HCT116 (cell line): ENCODE measurements around the gene FSIP1.

Experiments used
- CEBPB ChIP-seq: IDR thresholded peaks from 2 replicates; pipeline ENCODE4 v1.6.1; 2012; ENCODE audit warnings: low read depth
- EZH2 ChIP-seq: fragments of 200-600 bp; sonication (generic); IDR thresholded peaks from 2 replicates; pipeline ENCODE4 v1.6.1; 2017; ENCODE audit warnings: antibody characterized with exemption, mixed run types
- POLR2A ChIP-seq: IDR thresholded peaks from 2 replicates; pipeline ENCODE4 v1.7.0; 2011; ENCODE audit warnings: borderline replicate concordance; ENCODE audit not compliant: insufficient read depth, insufficient read length; ENCODE audit errors: extremely low read depth
- RAD21 ChIP-seq: IDR thresholded peaks from 2 replicates; pipeline ENCODE4 v1.6.1; 2012; ENCODE audit warnings: low read depth, mild to moderate bottlenecking
- TCF7L2 ChIP-seq: IDR thresholded peaks from 2 replicates; pipeline ENCODE4 v1.7.0; 2011; ENCODE audit warnings: borderline replicate concordance, inconsistent platforms; ENCODE audit not compliant: insufficient read depth, insufficient read length; ENCODE audit errors: extremely low read depth
- ZBTB33 ChIP-seq: IDR thresholded peaks from 2 replicates; pipeline ENCODE4 v1.6.1; 2011; ENCODE audit warnings: mild to moderate bottlenecking, low read length, moderate library complexity; ENCODE audit not compliant: insufficient replicate concordance; ENCODE audit errors: extremely low read depth
- ZFX ChIP-seq: fragments of 450-650 bp; IDR thresholded peaks from 2 replicates; pipeline ENCODE4 v1.6.1; 2017
- TF ChIP-seq, protein P1 (sequence below): IDR thresholded peaks from 2 replicates; pipeline ENCODE4 v1.6.1; 2012
- TF ChIP-seq, protein P2 (sequence below), 3 experiments: fragments of 200-600 bp in 1 of 3; sonication (generic) in 1 of 3; IDR thresholded peaks in 2 of 3; conservative IDR thresholded peaks in 1 of 3; 2 replicates each; pipeline ENCODE4 v1.5.1; 2012 to 2017; ENCODE audit warnings: low read depth in 2 of 3, low read length in 2 of 3, antibody characterized with exemption in 1 of 3, borderline replicate concordance in 1 of 3, control low read depth in 1 of 3, mild to moderate bottlenecking in 1 of 3, mixed read lengths in 1 of 3, mixed run types in 1 of 3, moderate library complexity in 1 of 3; ENCODE audit not compliant: insufficient read depth in 1 of 3
- TF ChIP-seq, protein P3 (sequence below): IDR thresholded peaks from 2 replicates; pipeline ENCODE4 v1.6.1; 2012; ENCODE audit warnings: low read depth

DNA sequence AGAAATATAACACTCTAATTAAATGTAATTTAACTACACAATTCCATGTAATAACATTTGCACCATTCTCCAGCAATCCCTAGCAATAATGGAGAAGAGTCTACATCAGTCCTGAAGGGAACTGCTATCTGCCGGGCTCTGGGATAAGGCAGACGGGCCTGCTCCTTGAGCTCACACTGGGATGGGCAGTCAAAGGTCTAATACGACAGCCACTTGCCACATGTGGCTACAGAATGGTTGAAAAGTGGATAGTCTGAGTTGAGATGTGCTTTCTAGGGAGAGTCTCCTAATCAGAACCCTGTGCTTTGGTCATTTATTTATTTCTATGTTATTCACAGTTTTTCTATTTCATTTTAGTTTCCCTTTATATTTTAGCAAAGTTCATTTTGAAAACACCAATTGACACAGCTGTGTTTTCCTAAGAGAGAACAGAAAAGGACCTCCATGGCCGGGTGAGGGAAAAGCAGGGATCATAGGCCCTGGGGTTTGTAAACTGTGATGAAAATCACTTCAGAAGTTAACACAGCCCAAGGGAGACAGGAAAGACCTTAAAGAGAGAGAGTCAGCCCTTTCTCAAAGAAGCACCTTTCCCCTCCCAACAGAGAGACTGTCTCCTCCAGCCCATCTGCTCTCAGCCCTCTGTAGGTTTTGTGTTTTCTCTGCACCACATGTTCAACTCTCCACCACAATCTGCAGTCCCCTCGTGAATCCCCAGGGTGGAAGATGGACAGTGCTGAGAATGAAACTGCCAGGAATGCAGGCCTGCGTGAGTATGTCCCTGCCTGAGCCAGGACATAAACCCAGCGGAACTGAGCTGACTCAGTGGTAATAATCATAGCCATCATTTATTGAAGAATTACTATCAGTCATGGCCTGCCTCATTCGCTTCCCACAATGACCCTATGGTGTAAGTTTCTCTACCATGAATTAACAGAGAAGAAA lies 11.6 kb downstream of the FSIP1 start:
- no peak for TF ChIP-seq TCF7L2
- no peak for TF ChIP-seq RAD21
- TF ChIP-seq, protein P1, sequence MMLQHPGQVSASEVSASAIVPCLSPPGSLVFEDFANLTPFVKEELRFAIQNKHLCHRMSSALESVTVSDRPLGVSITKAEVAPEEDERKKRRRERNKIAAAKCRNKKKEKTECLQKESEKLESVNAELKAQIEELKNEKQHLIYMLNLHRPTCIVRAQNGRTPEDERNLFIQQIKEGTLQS: no peak
- no peak for TF ChIP-seq ZFX
- TF ChIP-seq, protein P2, sequence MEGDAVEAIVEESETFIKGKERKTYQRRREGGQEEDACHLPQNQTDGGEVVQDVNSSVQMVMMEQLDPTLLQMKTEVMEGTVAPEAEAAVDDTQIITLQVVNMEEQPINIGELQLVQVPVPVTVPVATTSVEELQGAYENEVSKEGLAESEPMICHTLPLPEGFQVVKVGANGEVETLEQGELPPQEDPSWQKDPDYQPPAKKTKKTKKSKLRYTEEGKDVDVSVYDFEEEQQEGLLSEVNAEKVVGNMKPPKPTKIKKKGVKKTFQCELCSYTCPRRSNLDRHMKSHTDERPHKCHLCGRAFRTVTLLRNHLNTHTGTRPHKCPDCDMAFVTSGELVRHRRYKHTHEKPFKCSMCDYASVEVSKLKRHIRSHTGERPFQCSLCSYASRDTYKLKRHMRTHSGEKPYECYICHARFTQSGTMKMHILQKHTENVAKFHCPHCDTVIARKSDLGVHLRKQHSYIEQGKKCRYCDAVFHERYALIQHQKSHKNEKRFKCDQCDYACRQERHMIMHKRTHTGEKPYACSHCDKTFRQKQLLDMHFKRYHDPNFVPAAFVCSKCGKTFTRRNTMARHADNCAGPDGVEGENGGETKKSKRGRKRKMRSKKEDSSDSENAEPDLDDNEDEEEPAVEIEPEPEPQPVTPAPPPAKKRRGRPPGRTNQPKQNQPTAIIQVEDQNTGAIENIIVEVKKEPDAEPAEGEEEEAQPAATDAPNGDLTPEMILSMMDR (IDR thresholded peaks at IDR 0.05 in 2 of 3, conservative IDR thresholded peaks at IDR 0.05 in 1 of 3; ENCODE audit: borderline replicate concordance in 1 of 3, insufficient read depth in 1 of 3, low read depth in 2 of 3, low read length in 2 of 3): no peak
- no peak for TF ChIP-seq ZBTB33
- TF ChIP-seq POLR2A: no peak
- no peak for TF ChIP-seq CEBPB
- TF ChIP-seq, protein P3, sequence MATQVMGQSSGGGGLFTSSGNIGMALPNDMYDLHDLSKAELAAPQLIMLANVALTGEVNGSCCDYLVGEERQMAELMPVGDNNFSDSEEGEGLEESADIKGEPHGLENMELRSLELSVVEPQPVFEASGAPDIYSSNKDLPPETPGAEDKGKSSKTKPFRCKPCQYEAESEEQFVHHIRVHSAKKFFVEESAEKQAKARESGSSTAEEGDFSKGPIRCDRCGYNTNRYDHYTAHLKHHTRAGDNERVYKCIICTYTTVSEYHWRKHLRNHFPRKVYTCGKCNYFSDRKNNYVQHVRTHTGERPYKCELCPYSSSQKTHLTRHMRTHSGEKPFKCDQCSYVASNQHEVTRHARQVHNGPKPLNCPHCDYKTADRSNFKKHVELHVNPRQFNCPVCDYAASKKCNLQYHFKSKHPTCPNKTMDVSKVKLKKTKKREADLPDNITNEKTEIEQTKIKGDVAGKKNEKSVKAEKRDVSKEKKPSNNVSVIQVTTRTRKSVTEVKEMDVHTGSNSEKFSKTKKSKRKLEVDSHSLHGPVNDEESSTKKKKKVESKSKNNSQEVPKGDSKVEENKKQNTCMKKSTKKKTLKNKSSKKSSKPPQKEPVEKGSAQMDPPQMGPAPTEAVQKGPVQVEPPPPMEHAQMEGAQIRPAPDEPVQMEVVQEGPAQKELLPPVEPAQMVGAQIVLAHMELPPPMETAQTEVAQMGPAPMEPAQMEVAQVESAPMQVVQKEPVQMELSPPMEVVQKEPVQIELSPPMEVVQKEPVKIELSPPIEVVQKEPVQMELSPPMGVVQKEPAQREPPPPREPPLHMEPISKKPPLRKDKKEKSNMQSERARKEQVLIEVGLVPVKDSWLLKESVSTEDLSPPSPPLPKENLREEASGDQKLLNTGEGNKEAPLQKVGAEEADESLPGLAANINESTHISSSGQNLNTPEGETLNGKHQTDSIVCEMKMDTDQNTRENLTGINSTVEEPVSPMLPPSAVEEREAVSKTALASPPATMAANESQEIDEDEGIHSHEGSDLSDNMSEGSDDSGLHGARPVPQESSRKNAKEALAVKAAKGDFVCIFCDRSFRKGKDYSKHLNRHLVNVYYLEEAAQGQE: no peak
- TF ChIP-seq EZH2: no peak
